Ureter (tissue), 1 donor: ENCODE measurements around the gene KRT79. TPM values are rescaled to one million over a fixed set of nuclear protein-coding genes. Genes with fewer than 3 reads are reported as not detected.
A peak's percentile ranks its signal among the peaks of the same experiment; 100 is the strongest.
"Not testable (repeated sequence)": the region's sequence is repeated elsewhere in the genome, so short reads cannot be mapped to it uniquely, and the experiment has no call there.

Experiments
- DNase-seq: peaks from one replicate; pipeline ENCODE4 v3.0.0-alpha.2; 2020; ENCODE audit warnings: low spot score
- total RNA-seq: library from RNA; stranded (reverse); gene quantifications from one replicate; pipeline ENCODE4 v1.2.4, GENCODE V29; 2023
- donor health status: DM: yes; HTN: yes; CAD: no.

KRT79 gene
- not detected for total RNA-seq

DNA sequence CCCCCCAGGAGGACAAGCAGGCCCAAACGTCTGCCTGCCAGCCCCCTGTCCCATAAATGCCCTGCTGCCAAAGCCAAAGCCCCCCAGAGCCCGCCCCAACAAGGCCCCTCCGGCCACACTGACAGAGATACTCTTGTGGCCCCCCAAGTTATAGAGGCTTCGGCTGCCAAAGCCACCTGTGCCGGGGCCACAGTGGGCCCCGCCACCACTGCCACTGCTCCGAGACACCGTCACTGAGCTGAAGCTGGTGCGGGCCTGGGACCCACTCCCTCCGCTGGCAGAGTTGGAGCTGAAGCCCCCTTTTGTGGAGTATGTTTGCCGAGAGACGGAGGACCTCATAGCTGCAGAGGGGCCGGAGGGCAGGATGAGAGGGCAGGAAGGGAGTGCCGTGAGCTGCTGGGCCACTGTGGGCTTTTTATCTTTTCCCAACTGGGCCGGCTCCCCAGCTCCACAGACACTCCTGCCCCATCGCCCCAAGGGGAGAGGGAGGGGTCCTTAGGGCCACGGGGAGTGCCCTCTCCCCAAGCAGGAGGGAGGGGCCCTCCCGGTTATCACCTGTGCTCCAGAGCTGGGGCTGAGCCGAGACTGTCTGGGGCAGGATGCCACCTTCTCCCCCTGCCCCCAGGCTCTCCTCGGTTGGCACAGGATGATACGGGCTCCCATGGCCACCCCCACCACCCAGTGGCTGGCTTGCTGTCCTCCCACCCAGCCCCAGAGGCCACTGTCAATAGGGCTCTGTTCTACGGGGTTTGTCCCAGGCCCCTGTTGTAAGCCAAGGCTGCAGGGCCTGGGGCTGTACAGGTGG lies at the start of gene KRT79:
KRT79 (minus strand) TSS at position 390 of the 805 bp plus-strand sequence; CDS start at position 339, 51 bp downstream.
- no peak for DNase-seq

DNA sequence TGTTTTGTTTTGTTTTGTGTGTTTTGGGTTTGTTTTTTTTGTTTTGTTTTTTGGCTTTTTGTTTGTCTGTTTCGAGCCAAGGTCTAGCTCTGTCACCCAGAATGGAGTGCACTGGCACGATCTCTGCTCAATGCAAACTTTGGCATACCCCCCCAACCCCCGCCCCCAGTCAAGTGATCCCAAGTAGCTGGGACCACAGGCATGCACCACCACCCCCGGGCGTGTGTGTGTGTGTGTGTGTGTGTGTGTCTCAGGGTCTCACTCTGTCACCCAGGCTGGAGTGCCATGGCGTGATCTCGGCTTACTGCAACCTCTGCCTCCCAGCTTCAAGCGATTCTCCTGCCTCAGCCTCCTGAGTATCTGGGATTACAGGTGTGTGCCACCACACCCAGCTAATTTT lies 46.4 kb upstream of the KRT79 start:
- not testable (repeated sequence) for DNase-seq

DNA sequence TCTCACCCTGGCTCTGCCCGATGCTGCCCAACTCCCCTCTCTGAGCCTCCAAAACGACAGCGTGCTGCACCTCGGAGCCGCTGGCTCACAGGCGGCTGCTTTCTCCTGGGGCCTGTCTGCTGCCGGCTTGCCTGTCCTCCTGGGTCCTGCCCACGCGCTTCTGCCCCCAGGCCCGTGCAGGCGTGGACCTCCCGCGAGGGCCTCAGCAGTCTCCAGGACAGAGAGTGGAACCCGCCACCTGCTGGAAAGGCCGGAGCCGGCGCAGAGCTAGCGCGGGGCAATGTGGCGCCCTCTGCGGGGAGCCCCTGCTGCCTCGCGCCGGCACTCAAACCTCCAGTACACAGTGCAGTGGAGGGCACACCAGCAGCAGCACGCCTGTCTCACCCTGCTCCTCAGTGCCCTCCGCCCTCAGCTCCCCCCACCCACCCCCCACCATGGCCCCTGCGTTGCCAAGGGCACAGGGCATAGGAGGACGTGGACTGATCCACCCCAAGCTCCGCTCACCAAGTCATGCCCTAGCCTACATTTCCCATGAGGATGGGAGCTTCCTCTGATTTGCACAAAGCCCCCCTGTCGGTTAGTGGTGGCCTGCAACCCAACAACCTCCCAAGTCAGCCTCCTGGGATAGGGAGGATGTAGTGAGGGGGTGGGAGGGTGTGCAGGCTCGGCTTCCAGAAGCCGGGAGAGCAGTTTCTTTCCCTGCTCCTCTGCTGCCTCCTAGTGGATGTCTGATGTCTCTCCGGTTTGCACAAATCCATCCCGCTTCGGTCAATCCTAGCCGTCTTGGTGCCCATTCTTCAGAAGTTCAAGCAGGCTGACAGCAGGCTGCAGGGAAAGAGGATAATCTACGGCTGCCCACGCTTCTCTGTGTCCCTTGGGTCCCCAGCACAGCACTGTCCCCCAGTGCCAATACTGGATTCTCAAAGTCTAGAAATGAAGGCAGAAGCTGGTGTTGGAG lies 45.6 kb upstream of the KRT79 start:
- DNase-seq = peak; percentile 87

DNA sequence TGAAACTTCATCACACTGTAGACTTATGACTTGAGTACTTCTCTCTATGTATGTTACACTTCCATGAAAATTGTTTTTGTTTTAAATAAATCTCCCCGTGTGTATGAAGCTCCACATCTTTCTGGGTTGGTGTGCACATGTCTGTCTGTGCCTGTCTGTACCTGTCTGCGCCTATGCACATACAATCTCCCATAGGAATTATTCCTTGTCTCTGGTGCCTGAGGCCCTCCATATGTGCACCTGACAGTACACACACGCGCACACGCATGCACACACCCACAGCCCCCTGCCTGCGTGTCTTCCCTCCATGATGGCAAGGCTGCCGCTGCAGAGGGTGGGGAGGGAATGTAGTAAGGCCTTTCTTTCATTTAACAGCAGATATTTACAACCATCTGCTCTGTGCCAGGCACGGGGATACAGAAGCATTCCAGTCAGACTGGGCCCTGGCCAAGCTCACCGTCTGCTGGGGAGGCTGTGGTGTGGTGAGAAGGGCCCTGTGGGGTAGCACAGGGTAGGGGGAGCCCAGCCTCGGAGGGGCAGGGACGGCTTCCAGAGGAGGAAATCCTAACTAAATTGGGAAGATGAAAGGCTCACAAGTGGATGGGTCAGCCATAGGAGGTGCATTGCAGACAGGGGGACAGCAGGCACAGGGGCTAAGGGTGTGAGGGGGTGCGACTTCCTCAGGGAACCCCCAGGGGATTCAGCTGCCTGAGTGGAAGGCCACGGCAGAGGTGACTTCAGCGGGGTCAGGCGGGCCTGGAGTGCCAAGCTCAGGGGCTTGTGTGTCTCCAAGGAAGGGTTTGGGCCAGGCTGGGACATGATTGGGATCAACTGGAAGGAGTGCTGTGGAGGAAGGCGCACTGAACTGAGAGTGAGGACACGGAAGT lies 44.6 kb upstream of the KRT79 start:
- DNase-seq = no peak

DNA sequence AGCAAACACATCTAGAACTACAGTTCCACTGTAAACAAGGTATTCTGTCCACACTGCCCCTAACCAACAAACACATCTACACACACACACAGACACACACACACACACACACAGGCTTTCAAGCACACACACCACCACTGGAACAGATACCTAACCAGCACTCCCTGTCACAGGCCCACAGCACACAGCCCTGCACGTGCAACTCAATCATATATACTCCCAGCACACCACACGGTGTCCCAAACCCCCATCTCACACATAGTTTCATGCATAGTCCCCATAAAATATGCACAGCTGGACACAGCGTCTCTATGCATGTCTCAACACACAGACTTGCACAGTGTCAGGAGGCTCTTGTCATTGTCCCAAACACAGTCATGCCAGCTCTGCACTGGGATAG lies 43.1 kb upstream of the KRT79 start:
- no peak for DNase-seq

DNA sequence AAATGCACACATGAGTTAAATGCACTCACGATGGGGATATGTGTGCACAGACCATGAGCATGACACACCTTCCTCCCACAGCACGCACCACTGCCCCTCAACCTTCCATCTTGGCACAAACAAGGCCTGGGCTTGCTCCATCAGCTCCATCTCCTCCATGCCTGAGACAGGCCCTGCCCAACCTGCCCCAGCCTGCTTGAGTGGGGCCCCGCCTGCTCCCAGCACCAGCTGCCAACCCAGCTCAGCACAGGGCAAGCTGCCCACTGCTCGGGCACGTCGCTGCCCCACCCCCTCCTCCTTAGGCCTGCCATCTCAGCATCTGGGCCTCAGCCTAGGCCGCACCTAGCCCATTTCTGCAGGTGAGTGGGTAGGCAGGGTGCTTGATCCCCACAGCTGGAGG lies 42.3 kb upstream of the KRT79 start:
- peak; percentile 90 for DNase-seq

DNA sequence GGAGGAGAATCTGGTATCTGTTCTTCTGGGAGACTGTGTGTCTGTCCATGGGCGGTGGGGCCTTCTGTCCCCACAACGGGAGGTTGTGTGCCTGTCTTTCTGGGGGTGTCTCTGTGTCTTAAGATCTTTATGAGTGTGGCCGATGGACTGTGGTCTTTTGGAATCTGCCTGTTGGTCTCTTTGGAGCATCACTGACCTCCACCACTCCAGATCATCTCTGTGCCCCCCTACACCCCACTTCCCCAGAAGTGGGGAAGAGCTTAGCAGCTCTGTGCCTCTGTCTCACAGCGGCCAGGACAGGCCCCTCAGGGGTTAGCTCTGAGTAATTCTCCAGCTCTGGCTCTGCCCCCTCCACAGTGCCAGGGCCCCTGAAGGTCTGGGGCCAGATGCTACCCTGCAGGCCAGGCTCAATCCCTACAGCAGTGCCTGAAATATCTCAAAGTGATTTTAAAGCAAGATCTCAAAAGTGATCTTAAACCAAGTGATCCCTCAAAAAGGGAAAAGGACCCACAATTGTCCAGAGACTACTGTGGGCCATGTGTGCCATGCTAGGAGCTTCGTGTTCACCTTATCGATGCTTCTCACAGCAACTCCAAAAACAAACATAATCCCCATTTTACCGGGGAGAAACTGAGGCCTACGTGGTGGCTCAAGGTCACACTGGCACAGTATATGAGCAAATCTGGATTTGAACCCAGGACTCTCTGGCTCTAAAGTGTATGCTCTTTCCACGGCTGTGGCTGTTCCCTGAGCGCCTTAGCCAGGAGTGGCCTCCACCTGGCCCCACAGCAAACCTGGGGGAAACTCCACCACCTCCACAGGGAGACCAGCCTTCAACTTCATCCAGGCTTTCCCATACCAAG lies 40.7 kb upstream of the KRT79 start:
- DNase-seq = no peak

DNA sequence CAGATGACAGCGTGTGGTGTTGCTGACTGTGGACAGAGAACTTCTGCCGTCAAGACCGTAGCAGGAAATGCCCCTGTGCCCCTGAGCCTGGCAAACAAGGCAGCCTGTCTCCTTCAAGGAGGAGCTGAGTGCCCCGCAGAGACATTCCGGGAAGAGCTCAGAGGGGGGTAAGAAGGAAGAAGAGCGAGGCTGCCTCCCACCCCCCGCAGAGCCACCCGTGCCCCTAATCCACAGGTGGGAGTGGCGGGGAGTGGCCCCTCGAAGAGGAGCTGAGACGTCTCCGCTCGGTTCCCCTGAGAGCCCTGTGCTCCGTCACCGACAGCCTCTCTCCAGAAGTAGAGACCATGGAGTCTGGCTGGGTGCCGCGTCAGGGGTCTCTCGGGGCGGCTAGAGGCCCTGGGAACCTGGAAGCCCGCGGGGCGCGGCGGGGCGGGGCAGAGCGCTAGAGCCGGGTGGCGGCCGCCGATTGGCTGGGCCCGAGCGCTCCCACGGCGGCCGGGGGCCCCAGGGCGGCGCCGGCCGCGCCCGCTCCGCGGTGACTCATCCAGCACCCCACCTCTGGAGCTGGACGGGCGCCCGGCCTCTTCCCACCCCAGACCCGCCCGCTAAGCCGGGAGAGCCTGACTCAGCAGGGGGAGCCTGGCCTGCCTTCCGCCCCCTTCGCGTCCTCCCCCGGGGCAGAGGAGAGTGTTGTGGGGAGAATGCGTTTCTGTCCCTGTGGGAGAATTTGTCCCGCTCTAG lies 39.9 kb upstream of the KRT79 start:
- peak; percentile 93 for DNase-seq

DNA sequence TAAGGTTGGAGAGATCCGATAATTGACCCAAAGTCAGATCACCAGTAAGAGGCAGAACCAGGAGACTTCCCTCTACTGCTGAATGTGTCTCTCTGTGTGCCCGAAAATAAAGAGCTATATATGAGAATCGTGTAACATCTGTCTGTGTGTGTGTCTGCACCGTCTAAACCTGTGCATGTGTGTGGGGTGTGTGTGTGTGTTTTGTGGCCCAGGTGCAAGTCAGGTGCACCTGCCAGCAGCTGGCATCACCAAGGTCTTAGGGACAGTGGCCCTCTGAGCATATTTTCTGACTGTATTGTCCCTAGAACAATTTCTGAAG lies 39.4 kb upstream of the KRT79 start:
- DNase-seq = no peak

DNA sequence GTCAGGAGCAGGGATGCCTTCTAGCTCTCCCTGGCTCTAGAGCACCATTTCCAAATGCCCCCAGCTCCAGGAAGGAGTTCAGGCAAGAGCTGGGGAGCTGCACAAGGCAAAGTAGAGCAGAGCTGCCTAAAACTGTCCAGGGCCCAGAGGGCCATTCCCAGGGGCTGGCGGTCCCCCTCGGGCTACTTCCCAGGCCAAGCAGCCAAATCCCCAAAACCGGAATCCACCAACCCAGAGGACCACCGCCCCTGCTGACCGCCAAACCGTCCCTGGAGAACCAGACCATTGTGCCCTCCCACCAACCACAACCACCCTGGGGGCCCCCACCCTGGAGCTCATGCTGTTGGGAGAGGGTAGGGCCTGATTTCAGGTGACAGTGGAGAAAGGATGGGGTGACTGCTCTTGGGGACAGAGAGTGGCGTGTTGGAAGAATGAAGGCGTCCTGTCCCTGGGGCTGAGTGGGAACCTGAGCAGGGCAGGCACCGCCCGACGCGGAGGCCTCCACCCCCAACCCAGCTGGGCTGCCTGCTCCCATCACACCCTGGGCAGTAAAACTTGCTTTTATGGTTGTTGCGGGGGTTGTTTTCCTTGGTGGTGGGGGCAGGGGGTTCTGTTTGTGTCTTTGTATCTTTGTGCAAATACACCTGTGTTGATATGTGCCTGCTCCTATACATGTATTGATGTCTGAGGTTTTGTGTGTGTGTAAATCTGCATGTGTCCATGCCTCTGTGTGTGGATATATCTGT lies 38.7 kb upstream of the KRT79 start:
- no peak for DNase-seq

DNA sequence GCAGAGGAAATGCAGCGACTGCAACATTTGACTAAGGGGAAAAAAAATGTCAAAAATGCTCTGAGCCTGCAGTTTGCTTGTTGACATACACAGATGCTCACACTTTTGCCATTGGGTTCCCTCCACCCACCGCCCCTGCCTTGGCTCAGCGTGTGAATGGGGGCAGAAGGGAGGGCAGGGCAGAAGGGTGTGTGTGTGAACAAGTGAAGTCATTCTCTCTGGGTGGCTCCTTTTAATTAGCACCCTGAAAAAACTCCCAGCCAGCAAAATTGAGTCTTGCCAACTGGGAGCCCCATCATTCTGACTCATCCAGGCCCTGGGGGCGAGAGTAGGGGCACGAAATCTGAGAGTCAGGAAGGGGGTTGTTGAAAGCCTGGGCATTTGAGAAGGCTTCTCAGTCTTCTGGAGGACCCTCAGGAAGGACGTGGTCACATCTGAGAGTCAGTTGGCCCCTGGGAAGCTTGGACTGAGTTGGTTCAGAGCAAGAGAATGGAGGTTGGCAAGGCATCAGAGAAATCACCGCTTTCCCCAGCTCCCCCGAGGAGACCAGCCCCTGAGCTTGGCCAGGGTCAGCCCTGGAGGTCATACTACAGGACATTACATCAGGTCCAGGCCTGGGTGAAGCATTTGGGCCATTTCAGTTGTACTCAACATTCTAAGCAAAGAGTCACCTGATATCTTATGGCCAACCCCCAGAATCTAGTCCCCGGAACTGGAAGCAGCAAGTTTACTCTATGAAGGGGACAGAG lies 37.4 kb upstream of the KRT79 start:
- peak; percentile 81 for DNase-seq

DNA sequence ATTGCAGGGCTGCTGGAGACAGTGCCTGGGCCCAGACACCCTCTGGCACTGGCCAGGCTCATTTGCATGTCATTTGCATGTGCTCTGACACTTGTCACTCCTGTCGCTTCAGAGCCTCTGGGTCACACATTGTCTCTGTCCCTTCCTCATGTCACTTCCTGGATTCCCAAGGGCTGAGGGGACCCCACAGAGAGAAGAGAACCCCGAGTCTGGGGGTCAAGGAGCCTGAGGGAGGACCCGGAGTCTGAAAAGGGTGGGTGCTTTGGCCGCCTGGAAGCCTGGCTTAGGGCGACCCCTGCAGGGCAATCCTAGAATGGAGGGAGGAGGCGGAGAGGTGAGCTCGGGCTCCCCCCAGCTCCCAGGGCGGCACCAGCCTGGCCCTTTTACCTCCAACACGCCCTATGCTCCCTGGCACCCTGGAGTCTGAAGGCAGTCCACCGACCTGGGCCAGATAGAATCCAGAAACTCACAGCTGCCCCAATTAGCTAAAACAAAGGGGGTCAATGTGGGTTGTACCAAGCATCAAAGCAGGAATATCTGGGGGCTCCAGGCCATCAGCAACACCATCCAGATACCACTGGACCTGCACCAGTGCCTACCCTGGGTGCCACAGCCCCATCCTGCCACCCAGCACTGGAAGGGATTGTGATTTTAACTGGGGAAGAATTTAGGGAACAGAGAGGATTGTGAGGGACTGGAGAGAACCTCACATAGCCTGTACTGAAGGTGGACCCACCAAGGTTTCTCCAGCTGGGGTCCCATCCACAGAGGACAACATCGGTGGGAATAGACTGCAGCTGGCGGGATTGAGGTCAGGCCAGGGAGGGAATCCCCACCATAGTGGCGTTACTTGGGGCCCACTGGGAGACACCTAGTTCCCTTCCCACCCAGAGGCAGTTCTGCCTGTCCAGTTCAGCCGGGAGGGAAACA lies 36.5 kb upstream of the KRT79 start:
- DNase-seq = peak; percentile 86

DNA sequence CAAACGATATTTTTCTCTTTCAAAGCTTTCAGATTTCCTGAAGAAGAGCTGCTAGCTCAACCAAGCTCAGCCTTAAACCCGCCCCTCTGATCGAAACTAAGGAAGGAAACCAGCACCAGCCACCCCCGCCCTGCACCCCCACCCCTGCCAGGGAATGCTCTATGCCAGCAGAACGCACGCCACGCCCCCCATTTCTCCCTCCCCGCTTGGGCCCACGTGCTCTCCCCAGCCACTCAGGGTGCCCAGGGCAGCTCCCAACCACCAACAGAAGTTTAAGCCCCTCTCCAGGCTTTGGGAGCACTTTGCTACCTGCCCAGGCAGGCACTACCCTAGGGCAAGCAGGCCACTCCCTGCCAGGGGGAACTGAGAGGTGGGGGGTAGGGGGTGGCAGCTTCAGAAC lies 33.5 kb upstream of the KRT79 start:
- DNase-seq = peak; percentile 93

DNA sequence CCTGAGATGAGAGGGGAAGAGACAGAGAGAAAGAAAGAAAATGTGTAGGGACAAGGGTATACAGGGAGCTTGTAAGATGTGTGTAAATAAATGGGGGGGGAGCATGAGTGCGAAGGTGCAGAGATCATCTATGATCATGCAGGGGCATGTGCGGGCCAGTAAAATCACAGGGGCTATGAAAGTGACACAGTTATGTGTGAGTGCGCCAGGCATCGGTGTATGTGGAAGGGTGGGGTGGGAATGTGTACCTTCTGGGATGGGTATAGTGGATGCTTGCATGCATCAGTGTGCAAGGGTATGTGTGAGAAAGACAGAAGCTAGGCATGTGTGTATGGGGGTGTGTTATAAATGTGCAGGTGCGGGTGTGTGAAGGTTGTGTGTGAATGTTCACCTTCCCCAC lies 33.0 kb upstream of the KRT79 start:
- DNase-seq = no peak

DNA sequence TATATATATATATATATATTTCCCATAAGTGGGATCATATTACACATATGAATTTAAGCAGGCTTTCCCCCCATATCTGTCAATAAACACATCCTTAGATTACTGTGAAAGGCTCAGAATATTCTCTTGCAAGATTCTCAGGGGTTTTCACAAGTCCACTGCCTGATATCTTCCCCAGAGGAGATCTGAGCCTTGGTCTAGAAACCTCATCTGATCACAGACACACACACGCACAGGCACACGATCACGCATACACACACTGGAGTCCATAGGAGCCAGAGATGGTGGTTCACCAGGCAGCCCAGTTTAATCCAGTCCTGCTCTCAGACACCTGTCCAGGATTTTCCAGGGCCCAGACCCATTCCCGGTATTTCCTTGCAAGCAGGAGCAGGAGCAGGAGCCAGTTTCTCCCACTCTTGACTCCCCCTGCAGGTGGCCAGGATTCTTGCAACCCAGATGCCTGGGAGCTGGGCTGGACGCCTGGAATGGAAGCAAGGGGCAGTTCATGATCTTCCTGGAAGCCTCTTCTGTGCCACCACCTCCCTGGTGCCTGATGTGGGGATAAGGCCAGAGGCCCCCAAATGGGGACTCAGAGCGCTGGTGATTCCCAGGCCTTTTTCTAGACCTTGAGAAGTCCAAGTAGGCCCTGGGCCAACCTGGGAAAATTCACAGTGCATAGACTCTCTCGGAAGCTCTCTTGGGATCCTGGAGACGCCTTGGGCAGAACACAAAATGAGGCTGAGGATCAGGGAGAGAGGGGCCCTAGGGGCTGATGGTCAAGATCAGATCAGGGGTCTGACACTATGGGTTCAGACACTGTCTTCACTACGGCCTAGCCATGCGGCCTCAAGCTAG lies 31.2 kb upstream of the KRT79 start:
- peak; percentile 76 for DNase-seq

DNA sequence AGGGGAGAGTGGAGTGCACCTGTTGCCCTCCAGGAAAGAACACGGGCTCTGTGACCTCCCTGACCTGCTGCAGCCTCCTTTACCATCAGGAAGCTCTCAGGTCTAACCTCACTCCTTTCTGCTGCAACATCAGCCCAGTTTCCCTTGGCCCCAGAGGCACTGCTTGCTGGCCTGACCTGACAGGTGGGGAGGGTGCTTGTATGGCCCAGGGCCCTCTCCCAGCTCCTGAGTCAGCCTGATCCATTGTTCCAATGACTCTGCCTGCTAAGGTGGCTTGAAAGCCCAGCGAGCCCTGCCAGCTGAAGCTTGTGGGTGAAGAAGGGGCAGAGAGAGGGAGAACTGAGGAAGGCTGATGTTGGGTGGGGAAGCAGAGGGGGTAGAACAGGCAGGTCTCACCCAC lies 27.9 kb upstream of the KRT79 start:
- no peak for DNase-seq

DNA sequence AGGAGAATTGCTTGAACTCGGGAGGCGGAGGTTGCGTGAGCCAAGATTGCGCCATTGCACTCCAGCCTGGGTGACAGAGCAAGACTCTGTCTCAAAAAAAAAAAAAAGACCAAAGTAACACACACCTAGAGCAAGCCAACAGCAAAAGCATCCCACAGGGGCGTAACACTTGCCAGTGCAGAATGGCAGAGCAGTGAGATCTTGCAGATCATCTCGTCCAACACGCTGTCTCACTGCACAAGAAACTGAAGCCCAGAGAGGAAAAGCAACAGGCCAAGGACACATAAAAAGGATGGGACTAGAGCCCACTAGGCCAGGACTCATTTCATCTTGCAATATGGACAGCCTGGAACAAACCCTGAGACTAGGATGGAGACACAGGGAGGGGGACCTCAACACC lies 27.4 kb upstream of the KRT79 start:
- DNase-seq = no peak
